HepG2 (cell line): ENCODE results near the gene ENPP7. TPM values are rescaled to one million over a fixed set of nuclear protein-coding genes. Genes with fewer than 3 reads are reported as not detected.
A peak's percentile ranks its signal among the peaks of the same experiment; 100 is the strongest.

Source experiments
- ADNP ChIP-seq: sonication (generic); formaldehyde crosslinking; IDR thresholded peaks from 2 replicates; pipeline ENCODE4 v1.4.0; 2020; ENCODE audit warnings: missing genetic modification reagents
- CAMTA2 ChIP-seq: sonication (generic); formaldehyde crosslinking; IDR thresholded peaks from 2 replicates; pipeline ENCODE4 v1.4.0; 2020; ENCODE audit warnings: mild to moderate bottlenecking, missing genetic modification reagents, borderline replicate concordance
- GATA4 ChIP-seq: sonication (generic); IDR thresholded peaks from 2 replicates; pipeline ENCODE4 v1.6.1; 2016; ENCODE audit warnings: antibody characterized with exemption, low read depth, borderline replicate concordance
- NAIF1 ChIP-seq: sonication (generic); formaldehyde crosslinking; IDR thresholded peaks from 2 replicates; pipeline ENCODE4 v1.5.0; 2020; ENCODE audit warnings: mild to moderate bottlenecking, missing genetic modification reagents, borderline replicate concordance
- NR2C2 ChIP-seq: sonication (generic); formaldehyde crosslinking; IDR thresholded peaks from 2 replicates; pipeline ENCODE4 v1.4.0; 2020; ENCODE audit warnings: missing genetic modification reagents, mild to moderate bottlenecking, moderate library complexity, borderline replicate concordance
- PATZ1 ChIP-seq: sonication (generic); formaldehyde crosslinking; IDR thresholded peaks from 2 replicates; pipeline ENCODE4 v1.4.0; 2020; ENCODE audit warnings: missing genetic modification reagents
- TFDP1 ChIP-seq: IDR thresholded peaks from 2 replicates; pipeline ENCODE4 v1.6.1; 2016; ENCODE audit warnings: missing compliant biosample characterization, missing genetic modification reagents, borderline replicate concordance
- ZC3H13 ChIP-seq: sonication (generic); formaldehyde crosslinking; IDR thresholded peaks from 2 replicates; pipeline ENCODE4 v1.8.1; 2023; ENCODE audit warnings: mild to moderate bottlenecking, missing genetic modification reagents, moderate library complexity
- ZHX1 ChIP-seq: sonication (generic); formaldehyde crosslinking; IDR thresholded peaks from 2 replicates; pipeline ENCODE4 v1.8.1; 2022; ENCODE audit warnings: low read depth, mild to moderate bottlenecking, missing genetic modification reagents
- ZNF569 ChIP-seq: sonication (generic); formaldehyde crosslinking; IDR thresholded peaks from 2 replicates; pipeline ENCODE4 v1.5.0; 2020; ENCODE audit warnings: mild to moderate bottlenecking, missing genetic modification reagents, moderate library complexity, borderline replicate concordance
- ZNF777 ChIP-seq: sonication (generic); formaldehyde crosslinking; IDR thresholded peaks from 2 replicates; pipeline ENCODE4 v1.4.0; 2020; ENCODE audit warnings: missing genetic modification reagents
- polyA plus RNA-seq, 8 experiments: library from polyadenylated mRNA; depleted of rRNA in 3 of 8; stranded (reverse) in 7 of 8; unstranded in 1 of 8; fragments of >200 nt; fragmentation: Illumina TruSeq in 4 of 8; extraction: Trizol in 4 of 8; gene quantifications; 2 replicates each; pipeline versions ENCODE4 v1.2.1 to v1.2.3, GENCODE V29; 2011 to 2016; ENCODE audit warnings: low read depth in 4 of 8, missing spikeins in 1 of 8, mixed read lengths in 1 of 8; ENCODE audit not compliant: insufficient read depth in 1 of 8
- total RNA-seq, 5 experiments: library from RNA; depleted of rRNA; stranded (reverse); fragments of >200 nt; fragmentation: Illumina TruSeq; extraction: Trizol; gene quantifications; 2 replicates each; pipeline ENCODE4 v1.2.3, GENCODE V29; 2016; ENCODE audit warnings: low read depth in 1 of 5
- TF ChIP-seq, protein P1 (sequence below): sonication (generic); formaldehyde crosslinking; IDR thresholded peaks from 2 replicates; pipeline ENCODE4 v1.8.0; 2022; ENCODE audit warnings: mild to moderate bottlenecking, missing genetic modification reagents
- TF ChIP-seq, protein P2 (sequence below): sonication (generic); formaldehyde crosslinking; IDR thresholded peaks from 2 replicates; pipeline ENCODE4 v1.9.0; 2022; ENCODE audit warnings: low read depth, missing genetic modification reagents
- TF ChIP-seq, protein P3 (sequence below): IDR thresholded peaks from 2 replicates; pipeline ENCODE4 v1.4.0; 2020; ENCODE audit warnings: mild to moderate bottlenecking, missing genetic modification reagents

ENPP7 gene
- total and polyA plus RNA-seq, 2 of the 13 experiments (the other 11 are each of a cell fraction or from before 2014, with no cell fraction given), result 1.1 to 2.2 TPM

- 0 out of 2 replicates have a peak, but pooled peaks have one; percentile 58 for TF ChIP-seq ZNF569
- no peak for TF ChIP-seq ADNP (CRISPR knock-in tag)
- TF ChIP-seq CAMTA2, result no peak
- TF ChIP-seq ZNF777 (CRISPR knock-in tag), result 0 out of 2 replicates have a peak, but pooled peaks have one; percentile 7
- peak; percentile 67; the same call in 1 of the 2 replicates for TF ChIP-seq GATA4
- TF ChIP-seq, protein P1, sequence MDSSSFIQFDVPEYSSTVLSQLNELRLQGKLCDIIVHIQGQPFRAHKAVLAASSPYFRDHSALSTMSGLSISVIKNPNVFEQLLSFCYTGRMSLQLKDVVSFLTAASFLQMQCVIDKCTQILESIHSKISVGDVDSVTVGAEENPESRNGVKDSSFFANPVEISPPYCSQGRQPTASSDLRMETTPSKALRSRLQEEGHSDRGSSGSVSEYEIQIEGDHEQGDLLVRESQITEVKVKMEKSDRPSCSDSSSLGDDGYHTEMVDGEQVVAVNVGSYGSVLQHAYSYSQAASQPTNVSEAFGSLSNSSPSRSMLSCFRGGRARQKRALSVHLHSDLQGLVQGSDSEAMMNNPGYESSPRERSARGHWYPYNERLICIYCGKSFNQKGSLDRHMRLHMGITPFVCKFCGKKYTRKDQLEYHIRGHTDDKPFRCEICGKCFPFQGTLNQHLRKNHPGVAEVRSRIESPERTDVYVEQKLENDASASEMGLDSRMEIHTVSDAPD (CRISPR knock-in tag), result no peak
- TF ChIP-seq, protein P2, sequence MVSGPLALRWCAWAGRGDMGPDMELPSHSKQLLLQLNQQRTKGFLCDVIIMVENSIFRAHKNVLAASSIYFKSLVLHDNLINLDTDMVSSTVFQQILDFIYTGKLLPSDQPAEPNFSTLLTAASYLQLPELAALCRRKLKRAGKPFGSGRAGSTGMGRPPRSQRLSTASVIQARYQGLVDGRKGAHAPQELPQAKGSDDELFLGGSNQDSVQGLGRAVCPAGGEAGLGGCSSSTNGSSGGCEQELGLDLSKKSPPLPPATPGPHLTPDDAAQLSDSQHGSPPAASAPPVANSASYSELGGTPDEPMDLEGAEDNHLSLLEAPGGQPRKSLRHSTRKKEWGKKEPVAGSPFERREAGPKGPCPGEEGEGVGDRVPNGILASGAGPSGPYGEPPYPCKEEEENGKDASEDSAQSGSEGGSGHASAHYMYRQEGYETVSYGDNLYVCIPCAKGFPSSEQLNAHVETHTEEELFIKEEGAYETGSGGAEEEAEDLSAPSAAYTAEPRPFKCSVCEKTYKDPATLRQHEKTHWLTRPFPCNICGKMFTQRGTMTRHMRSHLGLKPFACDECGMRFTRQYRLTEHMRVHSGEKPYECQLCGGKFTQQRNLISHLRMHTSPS (CRISPR knock-in tag), result no peak
- peak; percentile 75 for TF ChIP-seq PATZ1 (CRISPR knock-in tag)
- TF ChIP-seq, protein P3, sequence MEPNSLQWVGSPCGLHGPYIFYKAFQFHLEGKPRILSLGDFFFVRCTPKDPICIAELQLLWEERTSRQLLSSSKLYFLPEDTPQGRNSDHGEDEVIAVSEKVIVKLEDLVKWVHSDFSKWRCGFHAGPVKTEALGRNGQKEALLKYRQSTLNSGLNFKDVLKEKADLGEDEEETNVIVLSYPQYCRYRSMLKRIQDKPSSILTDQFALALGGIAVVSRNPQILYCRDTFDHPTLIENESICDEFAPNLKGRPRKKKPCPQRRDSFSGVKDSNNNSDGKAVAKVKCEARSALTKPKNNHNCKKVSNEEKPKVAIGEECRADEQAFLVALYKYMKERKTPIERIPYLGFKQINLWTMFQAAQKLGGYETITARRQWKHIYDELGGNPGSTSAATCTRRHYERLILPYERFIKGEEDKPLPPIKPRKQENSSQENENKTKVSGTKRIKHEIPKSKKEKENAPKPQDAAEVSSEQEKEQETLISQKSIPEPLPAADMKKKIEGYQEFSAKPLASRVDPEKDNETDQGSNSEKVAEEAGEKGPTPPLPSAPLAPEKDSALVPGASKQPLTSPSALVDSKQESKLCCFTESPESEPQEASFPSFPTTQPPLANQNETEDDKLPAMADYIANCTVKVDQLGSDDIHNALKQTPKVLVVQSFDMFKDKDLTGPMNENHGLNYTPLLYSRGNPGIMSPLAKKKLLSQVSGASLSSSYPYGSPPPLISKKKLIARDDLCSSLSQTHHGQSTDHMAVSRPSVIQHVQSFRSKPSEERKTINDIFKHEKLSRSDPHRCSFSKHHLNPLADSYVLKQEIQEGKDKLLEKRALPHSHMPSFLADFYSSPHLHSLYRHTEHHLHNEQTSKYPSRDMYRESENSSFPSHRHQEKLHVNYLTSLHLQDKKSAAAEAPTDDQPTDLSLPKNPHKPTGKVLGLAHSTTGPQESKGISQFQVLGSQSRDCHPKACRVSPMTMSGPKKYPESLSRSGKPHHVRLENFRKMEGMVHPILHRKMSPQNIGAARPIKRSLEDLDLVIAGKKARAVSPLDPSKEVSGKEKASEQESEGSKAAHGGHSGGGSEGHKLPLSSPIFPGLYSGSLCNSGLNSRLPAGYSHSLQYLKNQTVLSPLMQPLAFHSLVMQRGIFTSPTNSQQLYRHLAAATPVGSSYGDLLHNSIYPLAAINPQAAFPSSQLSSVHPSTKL (CRISPR knock-in tag), result peak; percentile 93
- TF ChIP-seq ZHX1 (CRISPR knock-in tag), result peak; percentile 16; the same call in 1 of the 2 replicates
- TF ChIP-seq NAIF1 (CRISPR knock-in tag), result peak; percentile 63; the same call in 1 of the 2 replicates
- TF ChIP-seq ZC3H13 (CRISPR knock-in tag), result no peak
- 0 out of 2 replicates have a peak, but pooled peaks have one; percentile 7 for TF ChIP-seq TFDP1 (CRISPR knock-in tag)
- no peak for TF ChIP-seq NR2C2 (CRISPR knock-in tag)
Measured at GRCh38 chr17:79776376-79777119, 45.8 kb downstream of the ENPP7 start (continued).
